ENCODE measurements around the gene OR2T35.
"Not testable (repeated sequence)": the region's sequence is repeated elsewhere in the genome, so short reads cannot be mapped to it uniquely, and the experiment has no call there.

The OR2T35 gene

DNA sequence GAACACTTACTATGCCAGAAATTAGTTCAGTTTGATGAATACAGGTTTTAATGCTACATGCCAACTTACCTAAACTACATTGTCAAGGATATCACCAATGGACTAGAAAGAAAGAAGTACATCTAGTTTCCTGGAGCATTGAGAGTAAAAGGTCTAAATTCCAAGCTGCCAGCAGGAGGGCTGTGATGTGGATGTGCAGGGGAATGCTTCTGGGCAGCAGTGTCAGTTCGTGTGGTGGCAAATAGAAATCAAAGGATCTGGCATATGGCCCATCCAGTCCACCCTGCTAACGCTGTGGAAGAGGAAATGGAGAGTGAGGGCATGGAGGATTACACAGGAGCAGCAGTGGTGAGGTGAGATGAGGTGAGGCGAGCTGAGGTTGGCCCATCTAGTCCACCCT is at the start of gene OR2T35:
Gene OR2T35, minus strand, starts transcription at position 101 of the 400 bp plus-strand sequence. CDS start 6,020 bp downstream, outside the sequence.
- not testable (repeated sequence) for DNase-seq

DNA sequence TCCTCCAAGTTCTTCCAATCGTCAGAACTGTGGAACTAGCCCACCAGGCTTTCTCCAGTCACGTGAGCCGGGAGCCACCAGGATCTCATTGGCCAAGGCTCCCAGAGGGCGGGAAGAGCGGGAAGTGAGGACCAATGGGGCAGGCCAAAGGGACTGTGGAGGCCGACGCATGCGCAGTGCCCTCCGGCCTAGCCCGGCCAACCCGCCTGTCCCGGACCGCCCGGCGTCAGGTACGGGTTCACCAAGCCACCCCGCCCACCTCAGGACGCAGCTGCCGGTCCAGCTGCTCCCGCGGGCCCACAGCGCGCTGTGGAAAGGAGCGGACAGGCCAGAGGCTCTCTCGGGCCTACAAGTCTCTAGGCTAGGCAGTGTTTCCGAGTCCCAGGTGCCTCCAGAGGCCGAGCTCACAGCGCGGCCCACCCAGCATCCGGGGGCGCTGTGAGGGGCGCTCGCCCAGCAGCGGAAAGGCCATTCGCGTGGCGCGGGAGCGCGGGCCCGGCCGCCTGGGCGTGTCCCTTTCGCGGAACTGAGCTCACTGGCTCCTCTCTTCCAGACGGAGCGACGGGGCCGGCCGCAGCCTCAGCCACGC is 46.6 kb upstream of the OR2T35 start:
- no peak for DNase-seq

DNA sequence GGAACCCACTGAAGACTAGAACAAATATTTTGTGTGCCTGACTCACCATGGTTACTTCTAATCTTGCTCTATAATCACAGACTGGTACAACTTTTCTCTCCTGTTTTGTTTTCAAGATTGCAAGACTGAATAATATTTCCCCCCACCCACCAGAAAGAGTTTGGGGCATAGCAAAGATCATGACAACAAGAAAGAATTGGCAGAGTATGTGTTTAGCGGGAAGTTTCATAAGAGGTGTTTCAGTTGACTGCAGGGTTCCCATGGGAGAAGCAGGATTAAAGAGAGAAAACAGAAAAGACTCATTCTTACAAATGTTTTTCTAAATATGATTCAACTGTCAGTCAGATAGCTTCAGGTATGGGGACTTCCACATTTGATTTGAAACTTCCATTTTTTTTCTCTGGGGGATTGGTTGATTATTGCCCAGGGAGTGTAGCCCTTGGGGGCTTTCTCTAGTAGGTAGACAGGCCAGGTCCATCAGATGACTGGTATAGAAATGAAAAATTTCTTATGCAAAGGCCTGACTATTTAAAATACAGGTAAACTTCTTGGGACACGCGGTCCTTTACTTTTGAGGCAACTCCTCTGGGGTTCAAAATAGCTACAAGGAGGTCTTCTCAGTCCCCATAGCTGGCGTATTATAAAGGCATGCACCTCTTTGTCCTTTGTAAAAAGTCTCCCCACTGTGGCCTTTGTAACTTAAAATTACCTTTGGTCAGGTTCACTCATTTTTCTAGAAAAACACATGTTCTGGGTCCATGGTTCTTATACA is 43.6 kb upstream of the OR2T35 start:
- no peak for DNase-seq

DNA sequence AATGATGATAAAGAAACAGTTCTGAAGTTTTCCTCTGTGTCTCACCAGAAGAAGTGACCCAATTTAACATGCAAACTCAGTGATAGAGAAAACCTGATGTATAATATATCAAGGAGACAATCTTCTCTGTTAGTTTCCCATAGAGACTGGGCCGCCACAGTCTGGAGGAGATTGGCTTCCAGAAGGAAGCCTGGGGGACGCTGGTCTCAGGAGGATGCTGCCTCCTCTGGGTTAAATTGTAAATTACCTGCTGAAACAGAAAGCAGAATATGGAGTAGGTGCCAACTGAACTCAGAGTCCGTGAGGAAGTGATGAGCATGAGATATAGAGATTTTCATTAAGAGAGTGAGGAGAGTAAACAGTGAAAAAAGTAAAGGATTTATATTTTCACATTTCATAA is 41.7 kb upstream of the OR2T35 start:
- no peak for DNase-seq

DNA sequence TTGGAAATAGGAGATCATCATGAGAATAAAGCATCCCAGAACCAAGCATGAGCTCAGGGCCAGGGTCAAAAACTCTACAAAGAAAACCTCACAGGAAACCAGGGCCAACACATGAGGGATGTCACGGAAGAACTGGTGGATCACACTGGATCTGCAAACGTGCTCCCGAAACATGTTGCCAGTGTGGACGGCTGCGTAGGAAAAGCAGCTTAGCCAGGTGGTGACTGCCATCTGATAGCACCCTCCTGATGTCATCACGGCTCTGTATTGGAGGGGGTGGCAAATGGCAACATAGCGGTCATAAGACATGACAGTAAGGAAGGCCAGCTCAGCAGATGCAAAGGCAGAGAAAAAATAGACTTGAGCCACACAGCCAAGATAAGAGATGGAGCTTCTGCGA is 36.6 kb upstream of the OR2T35 start:
- no peak for DNase-seq

- no peak for DNase-seq
These were observed 24.9 kb upstream of the OR2T35 start for GRCh38 chr1:248670003-248670402.

DNA sequence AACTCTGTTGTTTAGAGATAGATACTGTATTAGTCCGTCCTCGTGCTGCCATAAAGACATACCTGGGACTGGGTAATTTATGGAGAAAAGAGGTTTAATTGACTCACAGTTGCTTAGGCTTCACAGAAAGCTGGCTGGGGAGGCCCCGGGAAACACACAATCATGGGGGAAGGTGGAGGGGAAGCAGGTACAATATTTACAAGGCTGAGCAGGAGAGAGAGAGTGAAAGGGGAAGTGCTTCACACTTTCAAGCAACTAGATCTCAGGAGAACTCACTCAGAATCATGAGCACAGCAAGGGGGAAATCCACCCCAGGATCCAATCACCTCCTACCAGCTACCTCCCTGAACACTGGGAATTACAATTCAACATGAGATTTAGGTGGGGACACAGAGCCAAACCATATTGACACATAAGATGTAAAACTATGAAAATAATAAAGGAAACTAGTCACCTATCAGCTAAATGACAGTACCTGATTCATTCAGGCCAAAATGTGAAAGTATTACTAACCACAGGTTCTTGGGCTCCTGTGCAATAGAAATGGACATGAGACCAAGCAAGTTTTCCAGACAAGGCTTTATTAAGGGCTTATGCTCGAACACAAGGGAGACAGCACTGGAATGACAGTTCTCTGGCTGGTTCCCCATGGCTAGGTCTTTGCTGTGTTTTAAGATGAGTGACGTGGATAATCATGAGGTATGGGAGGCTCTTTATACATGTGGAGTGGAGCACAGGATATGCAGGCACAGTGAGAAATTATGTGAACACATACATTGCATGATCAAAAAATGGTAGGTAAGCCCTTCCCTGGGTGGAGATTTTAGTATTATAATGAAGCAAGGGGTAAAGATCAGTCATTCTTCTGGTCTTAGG is 18.6 kb upstream of the OR2T35 start:
- not testable (repeated sequence) for DNase-seq

DNA sequence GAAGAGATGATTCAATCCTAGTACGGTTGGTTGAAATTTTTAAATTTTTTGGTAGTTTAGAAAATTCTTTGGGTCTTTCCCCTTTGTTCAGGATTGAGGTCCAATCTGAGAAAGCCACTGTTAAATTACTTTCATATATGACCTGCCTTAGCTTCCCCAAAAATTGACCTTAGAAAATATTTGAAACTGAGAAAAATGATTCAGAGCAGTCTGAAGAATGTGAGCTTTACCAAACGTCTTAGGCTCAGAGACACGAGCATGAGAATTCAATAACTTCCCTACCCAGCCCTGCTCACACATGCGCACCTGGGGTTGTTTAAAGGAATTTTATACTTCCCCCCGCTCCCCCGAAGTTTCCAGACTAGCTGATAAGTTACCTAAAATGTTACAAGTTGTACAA is 11.7 kb upstream of the OR2T35 start:
- not testable (repeated sequence) for DNase-seq

DNA sequence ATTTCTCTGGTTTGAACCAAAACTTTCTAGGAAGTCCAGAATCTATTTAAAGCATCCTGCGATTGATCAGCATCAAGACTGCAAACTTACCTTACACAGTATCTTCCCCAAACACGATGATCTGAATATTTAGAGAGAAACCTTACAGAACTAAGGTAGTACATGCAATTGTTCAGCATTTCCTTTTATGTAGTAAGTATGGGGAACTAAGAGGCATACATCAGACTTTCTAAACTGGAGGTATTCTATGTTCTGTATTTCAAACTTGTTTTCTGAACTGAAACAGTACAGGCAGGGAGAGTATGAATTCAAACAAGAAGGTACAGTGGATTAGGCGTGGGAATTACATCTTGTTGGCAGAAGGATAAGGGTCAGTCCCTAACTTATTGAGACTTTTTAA is 10.3 kb upstream of the OR2T35 start, which contains the start of gene OR2T27:
Gene OR2T27, minus strand, starts transcription at position 175 of the 400 bp plus-strand sequence. CDS start 4,644 bp downstream, outside the sequence.
- DNase-seq = not testable (repeated sequence)

DNA sequence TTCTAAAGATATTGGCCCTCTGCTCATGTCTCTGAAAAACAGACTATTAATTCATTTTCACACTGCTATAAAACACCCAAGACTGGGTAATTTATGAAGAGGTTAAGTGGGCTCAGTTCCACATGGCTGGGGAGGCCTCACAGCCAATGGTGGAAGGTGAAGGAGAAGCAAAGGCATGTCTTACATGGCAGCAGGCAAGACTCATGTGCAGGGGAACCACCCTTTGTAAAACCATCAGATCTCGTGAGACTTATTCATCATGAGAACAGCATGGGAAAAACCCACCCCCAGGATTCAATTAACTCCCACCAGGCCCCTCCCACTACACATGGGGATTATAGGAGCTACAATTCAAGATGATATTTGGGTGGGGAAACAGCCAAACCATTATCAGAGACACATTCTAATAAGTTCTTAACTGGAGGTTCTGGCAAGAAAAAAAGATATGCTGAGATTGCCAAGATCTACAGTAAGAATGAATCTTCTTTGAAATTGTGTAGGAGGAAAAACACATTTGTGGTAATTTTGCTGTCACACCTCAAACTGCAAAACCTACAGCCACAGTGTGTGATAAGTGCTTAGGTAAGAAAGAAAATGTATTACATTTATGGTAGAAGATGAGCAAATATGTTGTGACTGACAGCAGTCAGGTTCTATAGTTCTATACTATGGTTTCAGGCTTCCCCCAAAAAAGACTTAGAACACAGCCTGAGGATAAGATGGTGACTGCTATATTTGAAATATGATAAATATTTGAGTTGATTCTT is 3.9 kb upstream of the OR2T35 start:
- not testable (repeated sequence) for DNase-seq

DNA sequence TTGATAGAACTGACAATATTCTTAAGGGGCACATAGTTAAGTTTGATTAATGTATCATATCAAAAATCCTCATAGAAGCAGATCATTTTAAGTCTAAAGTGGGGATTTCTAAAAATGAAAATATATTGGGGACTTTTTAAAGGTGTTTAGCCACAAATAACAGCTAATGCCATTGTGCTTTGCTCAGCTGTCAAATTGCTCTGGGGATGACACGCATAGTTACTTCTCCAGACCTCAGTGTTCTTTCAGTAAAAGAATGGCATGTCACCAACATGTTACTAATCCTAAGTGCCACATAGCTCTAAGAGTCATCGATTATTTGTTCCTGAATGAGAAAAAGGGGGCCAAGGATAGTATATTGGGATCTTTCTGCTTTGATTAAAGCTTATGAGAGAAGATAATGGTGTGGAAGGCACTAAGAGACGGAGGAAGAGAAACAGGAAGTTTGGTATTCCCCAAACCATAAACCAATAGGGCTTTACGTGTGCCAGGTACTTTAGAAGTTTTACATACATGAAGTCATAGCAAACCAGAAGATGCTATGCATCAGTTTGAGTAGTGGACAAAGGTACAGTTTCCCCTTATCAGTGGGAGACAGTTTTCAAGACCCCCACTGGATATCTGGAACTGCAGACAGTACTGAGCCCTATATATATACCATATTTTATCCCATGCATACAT is 2.0 kb downstream of the OR2T35 start:
- DNase-seq = not testable (repeated sequence)

DNA sequence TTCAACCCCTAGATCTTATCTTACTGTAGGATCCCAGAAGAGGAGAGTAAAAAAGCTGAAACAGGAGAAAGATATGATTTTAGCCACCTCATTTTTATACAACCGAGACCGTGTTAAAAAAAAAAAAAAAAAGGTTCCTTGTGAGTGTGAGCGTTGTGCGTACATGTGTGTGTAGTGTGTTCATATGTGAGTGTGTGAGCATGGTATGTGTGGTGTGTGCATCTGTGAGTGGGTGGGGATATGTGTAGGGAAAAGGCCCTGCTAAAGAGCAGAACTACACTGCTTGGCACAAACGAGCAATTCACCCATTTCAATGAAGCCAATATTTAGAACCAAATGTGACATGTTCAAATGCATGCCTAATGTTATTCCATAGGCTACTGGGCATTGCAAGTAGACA is 3.5 kb downstream of the OR2T35 start:
- not testable (repeated sequence) for DNase-seq

- not testable (repeated sequence) for DNase-seq
These were observed 4.2 kb downstream of the OR2T35 start for GRCh38 chr1:248640906-248641305.

GRCh38 chr1:248639652-248640051 is 5.4 kb downstream of the OR2T35 start:
- not testable (repeated sequence) for DNase-seq

- DNase-seq = not testable (repeated sequence)
These were observed 8.5 kb downstream of the OR2T35 start for GRCh38 chr1:248636612-248637011.

DNA sequence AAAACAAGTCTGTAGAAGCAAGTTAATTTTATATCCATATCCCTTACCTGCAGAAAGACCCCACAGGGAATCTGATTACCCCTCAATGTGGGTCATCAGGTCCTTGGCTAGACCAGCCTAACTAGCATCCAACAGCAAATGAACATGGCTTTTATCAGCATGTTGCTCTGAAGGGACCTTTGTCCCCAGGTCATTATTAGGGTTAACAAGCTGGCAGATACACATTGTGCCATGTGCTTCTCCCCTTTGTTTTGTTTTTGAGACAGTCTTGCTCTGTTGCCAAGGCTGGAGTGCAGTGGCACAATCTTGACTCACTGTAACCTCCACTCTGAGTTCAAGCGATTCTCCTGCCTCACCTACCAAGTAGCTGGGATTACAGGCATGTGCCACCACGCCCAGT is 10.1 kb downstream of the OR2T35 start, which contains the start of gene OR2T11:
Gene OR2T11, minus strand, starts transcription at position 101 of the 400 bp plus-strand sequence. CDS start 7,963 bp downstream, outside the sequence.
- DNase-seq = not testable (repeated sequence)

DNA sequence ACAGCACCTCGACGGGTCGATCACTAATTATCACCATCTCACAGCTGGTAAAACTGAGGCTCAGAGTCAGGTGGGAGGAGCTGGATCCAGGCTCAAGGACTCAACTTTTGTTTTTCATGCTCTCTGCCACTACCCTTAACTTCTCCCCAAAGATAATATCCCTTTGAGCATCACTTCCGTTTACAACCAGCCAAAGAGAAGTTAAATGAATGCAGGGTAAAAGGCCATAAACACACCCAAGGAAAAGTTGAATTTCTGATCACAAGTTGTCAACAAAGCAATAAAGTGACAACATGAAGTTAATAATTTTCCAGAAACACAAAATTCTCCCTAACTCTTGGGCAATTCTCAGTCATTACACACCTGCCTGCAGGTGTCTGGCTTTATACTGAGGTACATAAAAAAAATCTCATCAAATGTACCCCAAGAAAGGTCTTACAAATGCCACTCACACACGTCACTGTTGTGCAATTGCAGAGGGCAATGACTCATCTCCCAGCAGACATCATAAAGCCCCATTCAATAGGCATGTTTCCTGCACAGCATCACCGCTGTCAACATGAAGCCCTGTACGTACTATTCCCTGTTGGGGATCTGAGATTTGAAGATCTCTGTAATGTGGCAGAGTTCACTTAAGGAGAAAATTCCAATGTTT is 13.6 kb downstream of the OR2T35 start:
- DNase-seq = no peak

- no peak for DNase-seq
These were observed 14.5 kb downstream of the OR2T35 start for GRCh38 chr1:248630551-248630950.

DNA sequence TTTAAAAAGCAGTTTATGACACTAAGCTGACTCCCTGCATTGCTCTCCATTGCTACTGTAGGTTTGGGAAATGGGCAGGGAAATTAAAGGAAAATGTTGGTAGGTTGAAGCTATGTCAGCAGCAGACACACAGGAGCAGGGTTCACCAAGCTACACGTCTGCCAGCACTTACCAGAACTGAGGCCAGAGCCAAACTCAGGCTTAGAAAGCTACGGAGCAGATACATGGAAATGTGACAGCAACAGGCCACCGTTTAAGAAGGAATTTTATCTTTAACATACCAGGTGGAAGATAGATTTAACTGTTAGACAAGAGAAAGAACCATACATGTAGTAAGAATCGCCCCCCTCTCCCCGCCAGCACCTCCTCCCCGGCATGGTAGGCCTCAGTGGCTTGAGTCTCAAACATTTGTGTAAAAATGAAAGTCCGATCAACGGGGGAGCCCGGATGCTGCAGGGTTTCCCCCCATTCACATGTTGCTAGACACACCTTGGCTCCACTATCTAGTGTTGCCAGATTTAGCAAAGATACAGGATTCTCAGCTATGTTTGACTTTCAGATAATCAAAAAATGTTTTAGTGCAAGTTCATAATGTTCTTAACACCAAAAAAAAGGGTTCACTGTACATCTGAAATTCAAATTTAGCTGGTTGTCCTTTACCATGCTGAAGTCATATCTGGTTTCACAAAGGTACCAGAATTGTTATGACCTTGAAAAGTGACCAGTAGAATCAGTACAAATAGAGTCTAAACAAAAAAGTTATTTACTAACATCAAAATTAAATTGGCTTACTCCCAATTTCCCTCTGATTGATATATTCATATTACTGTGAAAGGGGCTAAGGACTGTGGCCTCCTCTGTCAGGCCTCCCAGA is 16.9 kb downstream of the OR2T35 start:
- DNase-seq = no peak

Measured in nucleus accumbens (tissue), 56 donors.